Adrenal gland (tissue), 12 donors: Measurements from ENCODE around the gene ITPKB. TPM values are rescaled to one million over a fixed set of nuclear protein-coding genes. Genes with fewer than 3 reads are reported as not detected.
A peak's percentile ranks its signal among the peaks of the same experiment; 100 is the strongest.

ENCODE experiments used
- DNase-seq, 7 donors: peaks; one replicate each; pipeline ENCODE4 v3.0.0-alpha.2; 2019 to 2020
- H3K27ac ChIP-seq, 5 donors: fragments of 200-600 bp; sonication (generic) in 4 of 5; 1 replicate in 3 of 5; 2 replicates in 2 of 5; pipeline versions ENCODE4 v1.5.1 to v1.8.0; 2016 to 2020; ENCODE audit warnings: mild to moderate bottlenecking in 1 of 5
- H3K27me3 ChIP-seq: fragments of 200-600 bp; 2 replicates; pipeline ENCODE4 v1.8.0; 2021
- H3K36me3 ChIP-seq, 2 donors: fragments of 200-600 bp; replicated peaks in 1 of 2; 1 replicate in 1 of 2; 2 replicates in 1 of 2; pipeline versions ENCODE4 v1.5.1 to v1.8.0; 2018 to 2022
- H3K4me1 ChIP-seq, 2 donors: fragments of 200-600 bp; replicated peaks in 1 of 2; 1 replicate in 1 of 2; 2 replicates in 1 of 2; pipeline versions ENCODE4 v1.5.1 to v1.8.0; 2018 to 2021
- H3K4me3 ChIP-seq, 4 donors: fragments of 200-600 bp; sonication (generic) in 3 of 4; one replicate each; pipeline ENCODE4 v1.5.1; 2016 to 2018
- H3K9me3 ChIP-seq, 3 donors: fragments of 200-600 bp; sonication (generic) in 1 of 3; replicated peaks in 1 of 3; 1 replicate in 2 of 3; 2 replicates in 1 of 3; pipeline versions ENCODE4 v1.5.1 to v1.8.0; 2016 to 2021
- CTCF ChIP-seq, 6 experiments: fragments of 450-650 bp in 4 of 6; fragments of 200-600 bp in 2 of 6; sonication (generic) in 1 of 6; IDR thresholded peaks; 1 replicate in 5 of 6; 2 replicates in 1 of 6; pipeline versions ENCODE4 v1.5.1 to v1.8.0; 2016 to 2021; ENCODE audit warnings: antibody characterized with exemption in 6 of 6, mild to moderate bottlenecking in 2 of 6, moderate library complexity in 1 of 6
- POLR2A ChIP-seq, 2 donors: fragments of 450-650 bp; IDR thresholded peaks; one replicate each; pipeline ENCODE4 v1.6.1; 2017; ENCODE audit warnings: antibody characterized with exemption in 2 of 2, mild to moderate bottlenecking in 2 of 2, moderate library complexity in 1 of 2
- WGBS, 4 donors: extraction: QIAGEN DNeasy Blood & Tissue Kit in 2 of 4; methylation state at CpG; one replicate each; pipeline versions ENCODE4 v1.1.5 to v1.1.7; 2013 to 2017; 5-methylcytosine and 5-hydroxymethylcytosine counted together
- intact Hi-C, 2 donors: fragments of 100-400 bp; cut with DNase I; formaldehyde crosslinking; loops; one replicate each; pipeline versions ENCODE4 v1.14.1 to v1.15.0; 2022 to 2023
- polyA plus RNA-seq, 3 donors: library from polyadenylated mRNA; stranded (reverse); fragments of 200-250 nt in 2 of 3; fragments of 350-450 nt in 1 of 3; fragmentation: Illumina TruSeq in 1 of 3; extraction: RNeasy Lipid Tissue Mini Kit (QIAGEN cat#74804) in 1 of 3; gene quantifications; one replicate each; pipeline ENCODE4 v1.2.3, GENCODE V29; 2013 to 2014
- total RNA-seq, 9 donors: library from RNA; depleted of rRNA in 4 of 9; stranded (reverse); fragments of >200 nt in 4 of 9; fragments of 120-200 nt in 1 of 9; fragmentation: NEBNext Ultra II Directional in 1 of 9; extraction: Animal tissue kit (Norgen Biotek cat#: 25700) in 1 of 9; gene quantifications; one replicate each; pipeline versions ENCODE4 v1.1.0 to v1.2.4, GENCODE V29; 2013 to 2023
- donor health status: healthy with polysubstance abuse.
- donor health status: Bipolar disorder and iron deficiency.
- donor health status: DM: yes; HTN: yes; CAD: no.
- donor health status: DM: no; HTN: no; CAD: no.
- donor health status: DM: no; HTN: no; CAD: no.
- donor health status: DM: yes; HTN: yes; CAD: no.

The ITPKB gene
- total and polyA plus RNA-seq, 12 donors, result 2.3 to 22.7 (median 13.0) TPM

GRCh38 chr1:226658546-226659125 is 80.4 kb downstream of the ITPKB start:
- H3K27me3 ChIP-seq, result no peaks in the 10 kb centered on the region
- peaks cover 35 to 67% of the 10 kb centered on the region in 2 donors for H3K4me1 ChIP-seq
- intact Hi-C loops, result loop anchor here in 1 of 2 donors (10.0 kb wide), 1 partner anchor 76 kb away; the partner anchor contains the start of gene ITPKB
- H3K27ac ChIP-seq, result peak overlapping the region in 1 of 5 donors; percentile 86
- no peak for DNase-seq
- no peak overlapping the region for H3K4me3 ChIP-seq
- H3K36me3 ChIP-seq, result no peaks in the 10 kb centered on the region
- TF ChIP-seq CTCF (IDR thresholded peaks at IDR 0.05), result no peak
- TF ChIP-seq POLR2A (IDR thresholded peaks at IDR 0.05), result no peak
- WGBS, 4 donors, result 88 to 93% (median 92%) methylated on average over 14 to 22 of the region's 22 CpGs
- no peaks in the 10 kb centered on the region for H3K9me3 ChIP-seq

DNA sequence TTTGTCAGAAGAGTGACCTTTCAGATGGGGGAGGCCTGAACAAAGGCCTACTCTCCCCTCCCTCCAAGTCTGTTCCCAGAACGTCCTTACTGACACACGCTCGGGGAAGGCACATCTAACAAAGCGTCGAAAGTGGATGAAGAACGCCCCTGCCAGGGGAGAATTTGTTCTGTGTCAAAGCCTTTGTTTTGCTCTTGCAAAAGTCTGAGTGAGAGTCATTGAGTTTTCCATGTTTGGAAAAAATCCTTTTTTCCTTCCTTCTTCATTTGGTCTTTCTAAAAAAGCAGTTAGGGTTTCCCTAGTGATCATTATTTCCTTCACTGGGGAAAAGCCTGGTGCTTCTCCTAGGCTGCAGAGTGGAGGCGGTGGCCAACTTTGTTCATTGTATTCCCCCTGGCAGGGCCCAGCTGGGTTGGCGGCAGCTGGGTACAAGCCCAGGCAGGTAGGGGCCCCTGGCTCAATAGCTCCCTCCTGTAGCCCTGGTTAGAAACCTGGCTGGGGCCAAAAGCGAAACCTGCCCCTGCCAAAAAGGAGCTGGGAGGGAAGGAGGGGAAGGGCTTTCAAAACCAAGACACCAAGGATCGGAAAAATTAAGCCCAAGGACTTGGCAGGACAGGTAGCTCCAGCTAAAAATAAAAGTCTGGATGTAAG is 81.1 kb downstream of the ITPKB start:
- no peak for DNase-seq
- H3K27ac ChIP-seq, result peak overlapping the region in 1 of 5 donors; percentile 86
- intact Hi-C loops, result loop anchor here in 1 of 2 donors (10.0 kb wide), 1 partner anchor 77 kb away; the partner anchor contains the start of gene ITPKB
- no peaks in the 10 kb centered on the region for H3K27me3 ChIP-seq
- 87 to 93% (median 89%) methylated on average over 10 of the region's 10 CpGs for WGBS, 4 donors
- H3K9me3 ChIP-seq, result no peaks in the 10 kb centered on the region
- TF ChIP-seq CTCF (IDR thresholded peaks at IDR 0.05) (no peak), POLR2A (IDR thresholded peaks at IDR 0.05) (no peak)
- peaks cover 35 to 61% of the 10 kb centered on the region in 2 donors for H3K4me1 ChIP-seq
- H3K36me3 ChIP-seq, result no peaks in the 10 kb centered on the region
- H3K4me3 ChIP-seq, result no peak overlapping the region

- Histone ChIP-seq H3K9me3 (no peaks in the 10 kb centered on the region), H3K4me3 (no peak overlapping the region), H3K27ac (peak overlapping the region in 1 of 5 donors; percentile 71), H3K4me1 (peaks cover 26 to 48% of the 10 kb centered on the region in 2 donors), H3K36me3 (no peaks in the 10 kb centered on the region), H3K27me3 (no peaks in the 10 kb centered on the region)
- TF ChIP-seq POLR2A (IDR thresholded peaks at IDR 0.05), result no peak
- no peak for TF ChIP-seq CTCF (IDR thresholded peaks at IDR 0.05)
- intact Hi-C loops, result loop anchor here in 1 of 2 donors (10.0 kb wide), 1 partner anchor 78 kb away; the partner anchor contains the start of gene ITPKB
- DNase-seq, result peak in 1 of 7 donors; percentile 44
- 37 to 53% (median 46%) methylated on average over 8 to 12 of the region's 12 CpGs for WGBS, 4 donors
Observed at GRCh38 chr1:226656601-226657277, 82.3 kb downstream of the ITPKB start.

DNA sequence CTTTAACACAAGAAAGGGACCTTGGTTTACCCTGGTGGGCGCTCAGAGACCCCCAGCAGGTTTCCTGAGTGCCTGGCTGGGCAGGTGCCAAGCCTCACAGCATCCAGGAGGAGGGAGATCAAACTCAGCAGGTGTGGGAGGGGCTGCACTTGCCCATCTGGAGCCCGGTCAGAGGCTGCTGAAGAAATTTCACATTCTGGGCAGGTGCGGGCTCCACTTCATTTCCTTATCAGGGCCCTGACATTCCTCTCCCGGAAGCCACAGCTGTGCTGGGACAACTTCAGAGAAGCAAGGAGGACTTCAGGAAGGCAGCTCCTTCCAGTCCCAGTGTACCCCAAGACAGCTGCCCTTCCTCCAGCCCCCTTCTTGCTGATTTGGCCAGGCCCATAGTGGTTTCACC is 82.9 kb downstream of the ITPKB start:
- peak overlapping the region in 1 of 5 donors; percentile 71 for H3K27ac ChIP-seq
- H3K9me3 ChIP-seq, result no peaks in the 10 kb centered on the region
- H3K27me3 ChIP-seq, result no peaks in the 10 kb centered on the region
- DNase-seq, result no peak
- no peaks in the 10 kb centered on the region for H3K36me3 ChIP-seq
- no peak overlapping the region for H3K4me3 ChIP-seq
- intact Hi-C loops, result loop anchor here in 1 of 2 donors (10.0 kb wide), 1 partner anchor 79 kb away; the partner anchor contains the start of gene ITPKB
- 61 to 66% (median 62%) methylated on average over 4 of the region's 4 CpGs for WGBS, 4 donors
- peaks cover 26 to 43% of the 10 kb centered on the region in 2 donors for H3K4me1 ChIP-seq
- TF ChIP-seq POLR2A (IDR thresholded peaks at IDR 0.05), result no peak
